Raji (cell line): ENCODE data around the gene SCYL1.

Experiments
- POLR2A ChIP-seq: IDR thresholded peaks from 2 replicates; pipeline ENCODE4 v1.6.1; 2011; ENCODE audit warnings: low read depth, low read length, control low read depth; ENCODE audit not compliant: insufficient read depth

SCYL1 gene

GRCh38 chr11:65524741-65525545, at the start of gene SCYL1:
TSS of gene SCYL1 (plus strand) at chr11:65525083. CDS start at chr11:65525154, 71 bp downstream.
- peak; percentile 59 for TF ChIP-seq POLR2A

- no peak for TF ChIP-seq POLR2A
Measured at GRCh38 chr11:65476632-65477148, 48.2 kb upstream of the SCYL1 start.

- peak; percentile 91 for TF ChIP-seq POLR2A
Measured at GRCh38 chr11:65477149-65477965, 47.5 kb upstream of the SCYL1 start.

- TF ChIP-seq POLR2A, result no peak
Measured at GRCh38 chr11:65478388-65479183, 46.3 kb upstream of the SCYL1 start.

GRCh38 chr11:65479184-65480145, 45.4 kb upstream of the SCYL1 start:
- TF ChIP-seq POLR2A, result no peak

GRCh38 chr11:65482306-65482850, 42.5 kb upstream of the SCYL1 start:
- TF ChIP-seq POLR2A, result no peak

GRCh38 chr11:65485920-65486219, 39.0 kb upstream of the SCYL1 start:
- no peak for TF ChIP-seq POLR2A

GRCh38 chr11:65486570-65487466, 38.1 kb upstream of the SCYL1 start:
- no peak for TF ChIP-seq POLR2A

GRCh38 chr11:65487467-65488272, 37.2 kb upstream of the SCYL1 start:
- no peak for TF ChIP-seq POLR2A

GRCh38 chr11:65488273-65489034, 36.4 kb upstream of the SCYL1 start:
- no peak for TF ChIP-seq POLR2A

- TF ChIP-seq POLR2A, result no peak
Measured at GRCh38 chr11:65489035-65489705, 35.7 kb upstream of the SCYL1 start.
